Common myeloid progenitor, CD34-positive (primary cell): Measurements from ENCODE around the gene TNP2.

ENCODE experiments used
- CTCF ChIA-PET: fragments of 350-600 bp; sonication (Branson Sonifier 250); formaldehyde crosslinking; loops from one replicate; lab custom pipeline; 2021; ENCODE audit warnings: antibody characterized with exemption; lab: Charles Lee
- POLR2A ChIA-PET: fragments of 350-600 bp; sonication (Branson Sonifier 250); formaldehyde crosslinking; loops from one replicate; lab custom pipeline; 2021; ENCODE audit warnings: antibody characterized with exemption; lab: Charles Lee
- DNase-seq, 3 donors: peaks; one replicate each; pipeline versions ENCODE4 v3.0.0 to v3.0.0-alpha.2; 2013
- H3K27ac ChIP-seq, 2 experiments: 1 replicate in 1 of 2; 2 replicates in 1 of 2; pipeline ENCODE4 v1.7.0; 2013; ENCODE audit warnings: inconsistent platforms in 2 of 2, low read length in 2 of 2, mild to moderate bottlenecking in 2 of 2, low read depth in 1 of 2, moderate library complexity in 1 of 2; ENCODE audit not compliant: severe bottlenecking in 2 of 2, insufficient read depth in 1 of 2, poor library complexity in 1 of 2
- H3K27me3 ChIP-seq, 5 experiments: replicated peaks in 2 of 5; 1 replicate in 3 of 5; 2 replicates in 2 of 5; pipeline versions ENCODE4 v1.6.1 to v1.7.0; 2013; ENCODE audit warnings: low read length in 4 of 5, mild to moderate bottlenecking in 2 of 5, moderate library complexity in 2 of 5, inconsistent platforms in 1 of 5; ENCODE audit not compliant: insufficient read depth in 5 of 5, control insufficient read depth in 4 of 5
- H3K36me3 ChIP-seq, 4 experiments: 1 replicate in 2 of 4; 2 replicates in 2 of 4; pipeline versions ENCODE4 v1.6.1 to v1.7.0; 2013; ENCODE audit warnings: low read length in 3 of 4, control low read depth in 1 of 4, mild to moderate bottlenecking in 1 of 4; ENCODE audit not compliant: control insufficient read depth in 4 of 4, insufficient read depth in 4 of 4
- H3K4me1 ChIP-seq, 4 experiments: 1 replicate in 3 of 4; 2 replicates in 1 of 4; pipeline versions ENCODE4 v1.6.1 to v1.7.1; 2013; ENCODE audit warnings: low read length in 3 of 4, mild to moderate bottlenecking in 3 of 4, control low read depth in 1 of 4, inconsistent platforms in 1 of 4, moderate library complexity in 1 of 4; ENCODE audit not compliant: control insufficient read depth in 4 of 4, insufficient read depth in 4 of 4; ENCODE audit errors: control extremely low read depth in 1 of 4
- H3K4me3 ChIP-seq, 7 experiments: 1 replicate in 4 of 7; 2 replicates in 3 of 7; pipeline versions ENCODE4 v1.5.1 to v1.7.0; 2013; ENCODE audit warnings: mild to moderate bottlenecking in 7 of 7, low read length in 6 of 7, moderate library complexity in 6 of 7, inconsistent platforms in 2 of 7, low read depth in 2 of 7, control low read depth in 1 of 7; ENCODE audit not compliant: insufficient read depth in 4 of 7, control insufficient read depth in 1 of 7; ENCODE audit errors: extremely low read depth in 1 of 7
- H3K9me3 ChIP-seq, 5 experiments: 1 replicate in 4 of 5; 2 replicates in 1 of 5; pipeline versions ENCODE4 v1.6.1 to v1.7.1; 2013; ENCODE audit warnings: low read length in 4 of 5, mild to moderate bottlenecking in 2 of 5, inconsistent platforms in 1 of 5, low read depth in 1 of 5, moderate library complexity in 1 of 5; ENCODE audit not compliant: control insufficient read depth in 4 of 5, insufficient read depth in 2 of 5; ENCODE audit errors: control extremely low read depth in 1 of 5
- WGBS: methylation state at CpG from one replicate; pipeline ENCODE4 v1.1.5; 2013; ENCODE audit not compliant: insufficient coverage; 5-methylcytosine and 5-hydroxymethylcytosine counted together

Gene TNP2

DNA sequence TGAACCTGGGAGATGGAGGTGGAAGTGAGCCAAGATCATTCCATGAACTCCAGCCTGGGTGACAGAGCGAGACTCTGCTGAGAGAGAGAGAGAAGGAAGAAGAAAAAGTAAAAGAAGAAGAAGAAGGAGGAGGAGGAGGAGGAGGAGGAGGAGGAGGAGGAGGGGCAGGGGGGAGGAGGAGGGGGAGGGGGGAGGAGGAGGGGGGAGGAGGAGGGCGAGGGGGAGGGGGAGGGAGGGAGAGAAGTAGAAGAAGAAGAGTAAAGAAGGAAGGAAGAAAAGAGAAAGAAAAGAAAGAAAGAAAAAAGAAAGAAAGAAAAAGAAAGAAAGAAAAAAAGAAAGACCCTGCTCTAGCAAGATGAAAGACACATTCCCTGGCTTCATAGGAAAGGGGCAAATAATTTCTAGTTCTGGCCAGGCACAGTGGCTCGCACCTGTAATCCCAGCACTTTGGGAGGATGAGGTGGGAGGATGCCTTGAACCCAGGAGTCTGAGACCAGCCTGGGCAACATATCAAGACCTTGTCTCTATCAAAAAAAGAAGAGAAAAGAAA, 36.7 kb downstream of the TNP2 start:
- Histone ChIP-seq H3K9me3 (no peaks in the 10 kb centered on the region), H3K36me3 (no peaks in the 10 kb centered on the region), H3K4me1 (peaks cover 4 to 77% (median 43%) of the 10 kb centered on the region in 4 experiments), H3K27me3 (no peaks in the 10 kb centered on the region), H3K27ac (peak overlapping the region in 1 of 2 experiments; percentile 77), H3K4me3 (peak overlapping the region in 1 of 7 experiments; percentile 57)
- ChIA-PET CTCF (interaction anchor here (1.0 to 1.7 kb wide), 2 partner anchors 20 to 125 kb away, joined by 3 to 5 read pairs; no protein-coding TSS in a partner anchor), POLR2A (interaction anchor here (1.0 to 1.5 kb wide), 2 partner anchors 8 to 23 kb away, joined by 3 to 8 read pairs; partner anchors contain the start of gene SOCS1)
- no peak for DNase-seq
- 100% methylated on average over 1 of the region's 3 CpGs for WGBS

- Histone ChIP-seq H3K4me3 (no peak overlapping the region), H3K4me1 (peaks cover 4 to 69% (median 42%) of the 10 kb centered on the region in 4 experiments), H3K36me3 (no peaks in the 10 kb centered on the region), H3K9me3 (no peaks in the 10 kb centered on the region), H3K27ac (no peak overlapping the region), H3K27me3 (no peaks in the 10 kb centered on the region)
- 96% methylated on average over 6 of the region's 10 CpGs for WGBS
- ChIA-PET POLR2A (no interaction called here), CTCF (no interaction called here)
- no peak for DNase-seq
These were observed 37.7 kb downstream of the TNP2 start for GRCh38 chr16:11231367-11231970.

GRCh38 chr16:11229906-11230305, 39.2 kb downstream of the TNP2 start:
- 92% methylated on average over 4 of the region's 4 CpGs for WGBS
- Histone ChIP-seq H3K9me3 (no peaks in the 10 kb centered on the region), H3K27me3 (no peaks in the 10 kb centered on the region), H3K27ac (no peak overlapping the region), H3K4me1 (peaks cover 0 to 70% (median 42%) of the 10 kb centered on the region in 4 experiments), H3K4me3 (no peak overlapping the region), H3K36me3 (no peaks in the 10 kb centered on the region)
- no peak for DNase-seq
- CTCF ChIA-PET = interaction anchor here (0.6 to 1.3 kb wide), 3 partner anchors 14 to 26 kb away, joined by 3 to 4 read pairs (median 3); partner anchors contain the start of gene SOCS1
- POLR2A ChIA-PET = no interaction called here

DNA sequence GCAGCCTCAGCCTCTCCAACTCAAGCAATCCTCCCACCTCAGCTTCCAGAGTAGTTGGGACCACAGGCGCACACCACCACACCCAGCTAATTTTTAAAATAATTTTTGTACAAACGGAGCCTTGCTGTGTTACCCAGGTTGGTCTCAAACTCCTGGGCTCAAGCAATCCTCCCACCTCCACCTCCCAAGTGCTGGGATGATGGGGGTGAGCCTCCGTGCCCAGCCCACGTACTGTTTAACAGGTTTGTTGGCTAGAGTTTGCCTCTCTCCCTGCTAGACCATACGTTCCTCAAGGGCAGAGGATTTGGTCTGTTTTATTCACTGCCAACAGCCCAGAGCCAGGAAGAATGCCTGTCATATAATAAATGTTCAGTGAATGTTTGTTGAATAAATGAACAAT, 39.7 kb downstream of the TNP2 start:
- 95% methylated on average over 3 of the region's 5 CpGs for WGBS
- H3K27ac ChIP-seq = no peak overlapping the region
- H3K27me3 ChIP-seq = no peaks in the 10 kb centered on the region
- H3K4me3 ChIP-seq = no peak overlapping the region
- H3K4me1 ChIP-seq = peaks cover 0 to 70% (median 45%) of the 10 kb centered on the region in 4 experiments
- ChIA-PET CTCF (interaction anchor here (1.1 to 1.3 kb wide), 2 partner anchors 24 to 26 kb away, joined by 3 to 4 read pairs; partner anchors contain the start of gene SOCS1), POLR2A (no interaction called here)
- no peaks in the 10 kb centered on the region for H3K9me3 ChIP-seq
- H3K36me3 ChIP-seq = no peaks in the 10 kb centered on the region
- DNase-seq = no peak

GRCh38 chr16:11225677-11226549, 43.2 kb downstream of the TNP2 start:
- H3K4me1 ChIP-seq = peaks cover 0 to 52% (median 28%) of the 10 kb centered on the region in 4 experiments
- WGBS = 77% methylated on average over 15 of the region's 18 CpGs
- no peaks in the 10 kb centered on the region for H3K9me3 ChIP-seq
- POLR2A ChIA-PET = interaction anchor here (1.1 kb wide), 1 partner anchor 30 kb away, joined by 3 read pairs; the partner anchor contains the start of gene SOCS1
- H3K36me3 ChIP-seq = no peaks in the 10 kb centered on the region
- H3K27ac ChIP-seq = no peak overlapping the region
- H3K27me3 ChIP-seq = no peaks in the 10 kb centered on the region
- H3K4me3 ChIP-seq = peak overlapping the region in 1 of 7 experiments; percentile 48
- CTCF ChIA-PET = interaction anchor here (0.6 to 1.2 kb wide), 3 partner anchors 10 to 246 kb away, joined by 3 read pairs; no protein-coding TSS in a partner anchor
- no peak for DNase-seq

DNA sequence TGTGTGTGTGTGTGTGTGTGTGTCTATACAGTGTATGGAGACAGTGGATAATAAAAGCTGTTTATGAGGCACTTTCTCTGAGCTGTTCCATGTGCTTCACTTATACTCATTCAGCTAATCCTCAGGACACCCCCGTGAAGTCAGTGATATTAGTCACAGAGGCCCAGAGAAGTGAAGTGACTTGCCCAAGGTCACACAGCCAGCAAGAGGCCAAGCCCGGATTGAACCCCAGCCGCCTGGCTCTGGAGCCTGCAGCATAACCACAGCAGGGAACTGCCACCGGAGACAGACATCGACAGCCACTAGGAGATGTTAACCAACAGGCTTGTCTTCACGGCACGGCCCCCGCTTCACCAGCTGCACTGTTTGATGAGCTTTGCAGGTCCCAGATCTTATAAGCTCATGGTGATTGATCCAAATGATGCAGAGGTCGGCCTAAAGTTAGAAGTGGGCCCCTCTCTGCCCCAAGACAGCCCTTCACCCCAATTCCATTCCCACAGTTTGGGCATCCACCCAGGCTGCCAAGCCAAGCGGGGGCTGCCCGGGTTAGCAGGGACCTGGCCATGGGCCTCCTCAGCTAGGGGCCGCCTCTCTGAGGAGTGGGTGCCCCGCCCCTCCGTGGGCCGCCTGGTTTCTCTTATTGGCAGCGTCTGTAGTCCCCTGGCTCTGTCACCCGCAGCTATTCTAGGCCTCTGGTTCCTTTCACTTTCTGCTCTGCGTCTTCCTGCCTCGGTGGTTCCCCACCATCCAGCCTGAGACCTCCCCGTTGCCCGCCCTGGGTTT, 44.0 kb downstream of the TNP2 start:
- ChIA-PET CTCF (interaction anchor here (0.9 to 1.7 kb wide), 8 partner anchors 10 to 44 kb away, joined by 3 to 4 read pairs (median 3); partner anchors contain the start of gene SOCS1), POLR2A (interaction anchor here (1.1 kb wide), 1 partner anchor 31 kb away, joined by 3 read pairs; the partner anchor contains the start of gene SOCS1)
- WGBS = 31% methylated on average over 19 of the region's 21 CpGs
- DNase-seq = peak in 2 of 3 donors; percentile 76 to 88
- Histone ChIP-seq H3K27me3 (no peaks in the 10 kb centered on the region), H3K36me3 (no peaks in the 10 kb centered on the region), H3K4me3 (peak overlapping the region in 1 of 7 experiments; percentile 48), H3K27ac (peak overlapping the region in 1 of 2 experiments; percentile 32), H3K4me1 (peaks cover 0 to 49% (median 26%) of the 10 kb centered on the region in 4 experiments), H3K9me3 (no peaks in the 10 kb centered on the region)
